HG03575 (cell line): ENCODE measurements around the gene MAD2L1.
"Not testable (repeated sequence)": the region's sequence is repeated elsewhere in the genome, so short reads cannot be mapped to it uniquely, and the experiment has no call there.

Source experiments
- ATAC-seq: cut with Tn5 transposase; IDR thresholded peaks from one replicate; pipeline ENCODE4 v1.9.1; 2021; ENCODE audit not compliant: unreplicated experiment, insufficient number of reproducible peaks, low FRiP score; ENCODE audit errors: extremely low read depth

Gene MAD2L1

DNA sequence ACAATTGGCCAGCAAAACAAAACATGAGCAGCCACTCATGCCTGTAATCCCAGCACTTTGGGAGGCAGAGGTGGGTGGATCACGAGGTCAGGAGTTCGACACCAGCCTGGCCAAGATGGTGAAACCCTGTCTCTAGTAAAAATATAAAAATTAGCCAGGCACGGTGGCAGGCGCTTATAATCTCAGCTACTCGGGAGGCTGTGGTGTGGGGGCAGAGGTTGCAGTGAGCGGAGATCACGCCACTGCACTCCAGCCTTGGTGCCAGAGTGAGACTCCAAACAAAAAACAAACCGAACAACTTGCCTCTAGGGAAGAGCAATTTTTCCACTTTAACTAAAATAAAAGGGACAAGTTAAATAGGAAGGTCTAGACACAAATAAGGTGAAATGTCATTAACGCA lies 2.9 kb downstream of the MAD2L1 start:
- not testable (repeated sequence) for ATAC-seq

DNA sequence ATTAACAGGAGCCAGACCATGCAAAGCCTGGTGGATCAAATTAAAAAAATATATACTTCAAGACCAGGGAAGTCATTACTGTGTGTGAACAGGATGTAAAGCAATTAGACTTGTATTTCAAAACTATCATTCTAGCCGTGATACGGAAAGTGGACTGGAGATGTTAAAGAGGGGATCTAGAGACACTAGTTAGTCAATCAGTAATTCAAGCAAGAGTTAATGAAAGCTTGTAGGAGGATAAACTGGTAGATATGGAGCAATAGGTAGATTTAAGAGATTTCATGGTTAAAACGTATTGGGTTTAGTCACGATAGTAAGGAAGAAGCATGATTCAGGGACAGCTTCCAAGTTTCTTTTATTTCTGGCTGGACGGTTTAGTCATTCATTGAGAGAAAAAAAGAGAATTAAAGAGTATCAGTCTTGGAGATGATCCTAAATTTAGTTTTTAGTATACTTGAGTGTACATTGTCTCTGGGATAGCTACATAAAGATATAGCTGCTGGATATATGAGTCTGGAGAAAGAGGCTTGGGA lies 3.9 kb downstream of the MAD2L1 start:
- ATAC-seq: no peak

DNA sequence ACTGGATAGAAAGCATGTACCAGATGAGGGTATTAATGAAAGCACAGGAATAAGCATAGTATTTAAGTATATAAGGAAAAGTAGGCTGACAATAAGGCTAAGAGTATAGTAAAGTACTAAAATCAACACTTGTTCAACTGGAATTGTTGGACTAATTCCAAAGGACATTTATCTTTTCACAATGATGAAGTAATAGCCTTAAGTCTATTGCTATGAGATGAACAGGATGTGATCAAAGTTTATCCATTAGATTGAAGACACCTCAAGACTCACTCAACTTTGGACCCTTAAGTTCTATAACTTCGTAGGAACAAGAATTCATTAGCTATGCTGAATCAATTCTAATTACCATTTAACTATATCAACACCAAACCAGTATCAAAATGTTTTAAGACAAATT lies 7.6 kb downstream of the MAD2L1 start:
- ATAC-seq: no peak

DNA sequence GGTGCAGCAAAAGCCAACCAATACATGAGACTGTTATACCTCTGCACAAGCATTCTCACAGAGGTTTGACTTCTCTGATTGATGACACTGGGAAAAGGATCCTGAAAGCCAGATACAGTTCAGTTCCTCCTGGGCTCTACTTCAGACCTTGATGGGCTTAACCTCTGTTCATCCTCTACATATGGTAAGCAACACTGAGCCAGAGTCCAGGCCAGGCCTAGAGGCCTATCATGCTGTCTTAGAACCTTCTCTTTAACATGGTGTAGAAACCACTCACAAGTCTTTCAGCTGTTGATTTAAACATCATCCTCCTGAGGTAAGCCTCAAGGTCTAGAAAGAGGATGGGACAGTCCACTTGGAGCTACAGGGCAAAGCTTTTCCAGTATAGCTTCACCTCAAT lies 9.2 kb downstream of the MAD2L1 start:
- ATAC-seq: no peak

DNA sequence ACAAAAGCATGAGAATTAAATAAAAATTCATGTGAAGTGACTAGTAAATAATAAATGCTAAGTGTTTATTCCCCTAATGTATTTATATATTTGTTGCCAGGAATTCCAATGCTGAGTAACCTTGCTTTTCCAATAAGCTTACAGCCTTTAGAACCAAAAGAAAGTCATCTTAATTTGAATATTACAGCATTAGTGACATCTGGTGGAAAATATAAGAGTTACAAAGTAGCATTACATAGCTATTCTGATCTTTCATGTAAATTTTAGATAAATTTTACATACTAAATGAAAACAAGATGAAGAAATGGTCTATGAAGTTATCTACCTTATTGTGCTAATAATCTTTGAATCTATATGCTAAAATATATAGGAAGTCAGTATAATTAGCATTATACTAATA lies 10.4 kb downstream of the MAD2L1 start:
- ATAC-seq: no peak

DNA sequence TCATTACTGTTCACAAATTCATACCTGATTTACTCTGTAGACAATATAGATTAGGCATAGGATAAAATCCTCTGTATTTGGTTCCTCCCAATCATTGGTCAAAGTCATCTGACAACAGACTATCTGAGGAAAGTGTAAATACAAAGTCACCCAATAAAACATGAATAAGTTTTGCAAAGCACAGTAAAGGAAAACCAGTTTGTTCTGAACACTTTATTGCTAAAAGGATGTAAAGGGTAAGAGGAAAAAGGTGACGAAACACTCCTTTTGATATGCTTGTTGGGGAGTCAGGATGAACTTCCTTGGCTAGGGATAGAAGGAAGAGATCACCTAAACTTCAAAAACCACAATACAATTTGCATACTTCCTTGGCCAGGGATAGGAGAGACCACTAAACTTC lies 10.9 kb downstream of the MAD2L1 start:
- ATAC-seq: no peak

DNA sequence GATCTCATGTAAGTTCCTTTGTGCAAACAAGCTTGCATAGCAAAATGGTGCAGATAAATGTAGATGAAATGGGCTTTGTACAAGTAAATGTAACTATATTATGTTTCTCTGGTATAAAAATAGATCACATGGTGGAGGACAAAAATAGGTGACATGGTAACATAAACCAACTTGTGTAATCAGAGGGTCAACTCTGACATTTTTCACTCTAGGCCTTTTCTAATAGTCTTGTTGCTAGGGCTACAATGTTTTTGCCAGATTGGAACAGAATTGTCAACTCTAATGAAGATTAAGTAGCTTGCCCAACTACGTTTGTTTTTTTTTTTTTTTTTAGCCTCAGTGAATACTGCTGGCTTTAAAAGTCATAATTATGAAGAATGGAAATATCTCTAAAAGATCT lies 11.5 kb downstream of the MAD2L1 start:
- ATAC-seq: no peak

DNA sequence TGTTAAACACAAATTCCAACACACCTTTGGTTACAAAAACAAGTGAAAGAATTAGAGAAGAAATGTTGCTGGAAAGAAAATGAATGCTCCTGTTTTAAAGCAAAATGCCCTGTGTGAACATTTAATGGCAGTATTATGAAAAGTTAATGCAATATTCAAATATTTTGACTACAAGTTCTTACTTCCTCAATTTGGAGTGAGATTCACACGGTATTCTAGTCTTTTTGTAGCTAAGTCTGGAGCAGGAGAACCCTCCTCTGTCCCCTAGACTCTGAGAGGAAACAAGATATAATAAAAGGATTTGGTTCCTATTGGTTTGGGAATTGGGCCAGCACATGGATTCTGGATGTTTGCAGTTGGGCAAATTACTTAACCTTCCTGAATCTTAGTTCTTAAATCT lies 12.7 kb downstream of the MAD2L1 start:
- ATAC-seq: no peak

DNA sequence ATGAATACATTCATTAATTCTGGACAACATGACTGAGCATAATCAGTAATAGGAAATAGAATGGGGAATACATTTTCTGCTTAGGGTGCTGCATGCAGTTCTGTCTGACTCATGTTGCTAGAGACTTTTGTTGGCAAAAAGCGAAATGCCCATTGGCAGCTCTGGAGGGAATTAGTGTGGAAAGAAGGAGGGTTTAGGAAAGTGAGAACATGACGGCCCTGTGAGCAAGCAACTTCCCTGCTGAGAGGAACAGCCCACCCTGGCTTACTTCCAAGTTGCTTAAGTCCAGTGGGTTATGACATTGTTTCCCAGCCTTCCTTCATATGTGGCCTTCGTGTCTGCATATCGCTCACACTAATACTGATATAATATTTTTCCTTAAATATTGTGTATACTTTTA lies 13.8 kb downstream of the MAD2L1 start:
- no peak for ATAC-seq

DNA sequence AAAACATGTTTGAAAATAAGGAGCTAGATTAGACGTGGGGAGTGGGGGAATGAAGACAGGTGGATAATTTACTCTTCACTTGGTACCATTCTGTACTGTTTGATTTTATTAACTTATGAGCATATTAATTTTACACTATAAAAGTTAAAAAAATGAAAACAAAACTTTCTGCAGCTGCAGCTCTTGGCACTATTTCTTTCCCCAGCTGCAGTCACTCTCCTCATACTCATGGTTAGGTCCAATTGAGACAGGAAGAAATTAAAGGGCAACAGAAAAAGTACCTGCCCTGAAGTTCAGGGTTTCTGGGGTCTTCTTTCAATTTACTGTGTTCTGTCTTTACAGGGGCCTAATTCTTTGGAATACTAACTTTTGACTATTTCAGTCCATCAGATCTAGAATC lies 15.4 kb downstream of the MAD2L1 start:
- no peak for ATAC-seq

DNA sequence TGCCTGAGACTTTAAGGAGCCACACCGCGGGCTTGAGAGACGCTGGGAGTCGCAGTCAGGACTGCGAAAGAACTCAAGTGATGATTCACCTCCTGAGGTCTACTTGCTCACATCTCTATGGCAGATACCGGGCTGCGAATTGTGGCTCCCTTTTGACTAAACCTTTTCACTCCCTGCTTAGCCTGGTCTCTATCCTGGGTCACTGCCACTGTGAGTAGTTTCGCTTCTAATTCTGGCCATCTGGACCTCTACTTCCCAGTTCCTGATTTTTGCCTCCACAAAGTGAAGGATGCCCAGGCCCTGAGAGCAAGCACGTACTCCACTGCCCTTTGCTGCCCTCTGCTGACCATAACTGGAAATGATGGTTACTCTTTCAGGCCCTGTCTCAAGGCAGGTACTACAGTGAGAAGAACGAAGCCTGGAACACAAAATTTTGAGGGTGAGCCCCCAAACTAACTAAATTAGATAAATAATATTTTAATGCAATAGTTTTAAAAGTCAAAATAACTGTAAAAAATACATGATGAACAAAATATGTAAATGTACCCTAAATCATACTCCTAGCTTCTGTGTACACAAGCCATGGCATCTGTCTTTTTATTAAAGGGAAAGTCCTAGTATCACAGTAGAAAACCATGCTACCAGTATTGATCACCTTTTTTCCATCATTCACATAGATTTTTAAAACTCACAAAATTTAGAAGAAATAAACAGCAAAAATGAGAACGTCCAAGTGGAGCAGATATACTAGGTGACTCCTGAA lies 16.7 kb downstream of the MAD2L1 start:
- ATAC-seq: peak; percentile 71

DNA sequence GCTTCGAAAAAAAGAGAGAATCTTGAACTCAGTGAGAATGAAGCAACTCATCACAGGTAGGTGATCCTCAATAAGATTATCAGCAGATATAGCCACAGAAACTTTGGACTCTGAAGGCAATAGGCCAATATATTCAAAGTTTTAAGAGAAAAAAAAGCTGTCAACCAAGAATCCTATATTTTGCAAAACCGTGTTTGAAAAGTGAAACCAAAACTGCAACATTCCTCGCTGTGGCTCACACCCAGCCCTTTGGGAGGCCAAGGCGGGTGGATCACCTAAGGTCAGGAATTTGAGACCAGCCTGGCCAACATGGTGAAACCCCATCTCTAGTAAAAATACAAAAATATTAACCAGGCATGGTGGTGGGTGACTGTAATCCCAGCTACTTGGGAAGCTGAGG lies 22.8 kb downstream of the MAD2L1 start:
- ATAC-seq: no peak

DNA sequence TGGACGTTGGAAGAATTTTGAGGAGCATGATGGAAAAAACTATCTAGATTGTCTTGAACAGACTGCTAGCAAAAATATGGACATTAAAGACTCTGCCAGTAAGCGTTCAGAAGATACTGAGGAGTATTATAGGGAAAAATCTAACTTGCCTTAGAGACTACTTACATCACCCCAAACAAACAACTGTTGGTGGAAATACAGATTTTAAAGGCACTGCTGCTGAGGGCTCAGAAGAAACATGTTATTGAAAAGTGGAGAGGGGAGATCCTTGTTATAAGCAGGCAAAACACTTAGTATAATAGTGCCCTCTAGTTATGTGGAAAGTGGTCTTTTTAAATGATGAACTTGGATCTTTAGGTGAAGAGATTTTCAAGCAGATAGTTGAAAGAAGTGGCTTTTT lies 29.2 kb downstream of the MAD2L1 start:
- ATAC-seq: no peak

DNA sequence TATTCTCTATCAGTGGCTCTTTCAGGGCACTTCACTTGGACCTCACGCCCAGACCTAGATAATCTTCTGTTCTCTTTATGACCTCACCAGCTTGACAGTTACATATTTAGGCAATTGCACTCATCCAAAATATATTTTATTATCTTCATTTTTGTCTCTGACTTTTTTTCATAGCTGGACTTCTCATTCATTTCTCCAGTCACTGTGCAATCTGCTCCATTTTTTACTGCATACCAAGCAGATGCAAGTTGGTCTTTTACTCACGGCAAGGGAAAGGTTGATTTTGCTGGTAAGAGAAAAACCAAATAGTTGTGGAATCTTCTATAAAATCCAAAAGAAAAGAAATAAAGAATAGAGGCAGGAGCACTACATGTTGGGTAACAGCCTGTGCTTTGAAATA lies 31.7 kb downstream of the MAD2L1 start:
- ATAC-seq: no peak

DNA sequence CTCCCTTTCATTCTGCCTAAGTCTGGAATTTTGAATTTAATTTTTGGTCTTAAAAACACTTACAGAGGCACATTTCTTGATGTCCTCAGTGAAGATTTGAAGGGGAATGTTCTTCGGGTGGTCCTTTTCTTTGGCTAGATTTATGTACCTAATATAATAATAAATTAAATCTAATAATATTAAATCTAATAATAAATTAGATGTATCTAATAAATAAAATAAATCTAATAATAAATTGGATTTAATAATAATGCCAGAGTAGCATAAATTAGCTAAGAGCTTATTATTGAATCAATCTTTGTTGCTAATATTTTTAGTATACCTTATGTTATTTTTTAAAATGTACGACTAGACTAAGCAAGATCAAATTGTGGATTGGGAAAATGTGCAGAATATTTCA lies 39.8 kb downstream of the MAD2L1 start:
- ATAC-seq: no peak

DNA sequence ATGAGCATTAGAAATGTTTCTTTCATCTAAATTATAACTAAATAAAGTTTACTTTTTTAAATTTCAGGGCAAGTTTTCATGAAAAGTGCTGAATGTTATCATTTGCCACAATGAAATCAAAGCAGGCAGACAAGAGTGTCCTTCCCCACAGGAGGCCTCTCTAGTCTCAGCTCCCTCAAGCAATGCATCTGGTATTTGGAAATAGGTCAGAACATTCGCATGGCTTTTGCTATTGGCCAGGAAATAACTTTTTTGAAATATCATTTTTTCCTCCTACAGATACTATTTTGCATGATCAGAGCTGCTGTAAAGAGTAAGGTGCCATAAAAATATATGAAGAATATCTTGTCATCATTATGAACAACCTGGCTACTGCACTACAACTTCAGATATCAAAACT lies 41.1 kb downstream of the MAD2L1 start:
- ATAC-seq: no peak

DNA sequence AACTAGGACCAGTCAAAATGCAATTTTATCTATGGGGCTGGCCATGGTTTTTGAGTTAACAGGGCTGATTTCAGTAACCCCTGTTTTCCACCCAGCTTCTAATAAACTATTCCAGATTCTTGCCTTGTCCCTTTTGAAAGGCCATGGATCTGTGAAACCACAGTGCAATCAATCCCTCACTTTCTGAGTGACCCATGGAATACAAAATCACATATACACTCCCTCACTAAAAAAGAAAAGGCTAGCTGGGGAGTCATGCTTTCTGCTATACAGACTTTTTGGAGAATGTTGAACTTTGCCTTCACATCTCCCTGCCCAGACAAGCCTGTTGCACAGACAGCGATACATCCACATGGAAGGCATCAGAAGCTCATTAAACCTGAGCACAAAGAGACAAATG lies 47.9 kb downstream of the MAD2L1 start:
- no peak for ATAC-seq

DNA sequence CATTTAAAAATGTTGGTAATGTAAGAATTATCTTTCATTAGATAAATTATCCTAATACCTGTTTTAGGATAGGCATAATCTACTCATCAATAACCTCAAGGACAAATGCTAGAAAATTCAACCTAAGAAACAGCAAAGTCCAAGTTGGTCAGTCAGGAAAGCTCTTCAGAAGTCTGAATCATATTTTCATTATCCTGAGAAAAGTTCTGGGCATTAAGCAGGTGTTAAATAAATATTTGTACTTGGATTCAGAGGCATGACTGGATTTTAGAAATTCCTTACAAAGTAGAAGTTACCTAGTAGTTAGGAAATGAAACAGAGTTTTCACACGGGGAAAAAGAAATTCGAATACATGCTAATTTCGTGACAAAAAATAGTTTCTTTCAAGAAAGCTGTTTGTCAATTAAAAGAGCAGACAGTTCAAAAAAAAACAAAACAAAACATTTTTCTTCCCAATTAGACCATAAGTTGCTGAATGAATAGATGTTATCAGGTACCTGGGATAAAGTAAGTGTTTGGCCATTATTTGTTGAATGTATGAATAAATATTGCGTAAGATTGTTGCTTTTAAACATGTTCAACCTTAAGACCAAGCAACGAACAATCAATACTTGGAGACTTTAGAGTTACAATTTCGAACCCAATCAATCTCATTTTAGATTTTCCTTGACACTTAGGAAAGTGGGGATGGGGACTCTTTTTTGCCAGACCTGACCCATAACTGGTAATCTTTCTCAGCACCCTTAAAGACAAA lies 48.5 kb downstream of the MAD2L1 start:
- no peak for ATAC-seq

DNA sequence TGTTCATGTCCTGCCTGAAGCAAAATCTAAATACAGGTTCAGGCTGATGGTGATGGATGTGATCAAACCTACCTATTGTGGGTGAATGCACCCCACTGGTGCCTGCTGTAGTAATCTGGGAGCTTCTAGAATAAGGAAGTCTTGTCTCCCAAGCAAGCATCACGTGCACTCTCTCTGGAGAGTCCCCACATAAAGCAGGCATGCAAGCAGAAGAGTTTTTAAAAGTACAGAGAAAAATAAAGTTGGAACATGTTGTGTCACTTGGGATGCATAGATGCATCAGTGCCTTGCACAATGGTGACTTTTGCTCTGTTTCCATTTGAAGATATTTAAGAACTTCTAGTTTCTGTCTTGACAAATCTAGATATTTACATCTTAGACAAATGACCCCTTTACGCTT lies 54.9 kb downstream of the MAD2L1 start:
- ATAC-seq: no peak

DNA sequence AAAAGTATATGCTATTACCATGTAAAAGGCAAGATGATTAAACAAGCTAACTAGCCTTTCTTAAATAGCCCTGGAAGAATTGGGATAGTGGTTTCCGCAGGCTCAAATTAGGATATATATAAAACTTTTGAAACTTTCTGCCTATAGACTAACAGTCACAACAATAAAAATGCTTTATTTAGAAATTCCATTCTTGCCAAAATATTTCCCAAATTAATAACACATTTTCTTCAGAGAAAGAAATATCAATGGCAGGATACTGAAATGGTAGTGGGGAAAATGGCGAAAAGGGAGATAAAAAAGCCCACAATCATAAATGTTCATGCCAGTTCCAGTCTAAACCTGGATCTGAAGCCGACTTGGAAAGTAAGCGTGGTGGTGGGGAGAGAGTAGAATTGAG lies 56.0 kb downstream of the MAD2L1 start:
- ATAC-seq: no peak
